OCI-LY1 (cell line): ENCODE data around the gene STXBP2.

ENCODE experiments used
- H2AFZ ChIP-seq: fragments of 200-600 bp; sonication (generic), shearing (Covaris generic); 2 replicates; pipeline ENCODE4 v1.6.0; 2014; ENCODE audit warnings: antibody characterized with exemption, mild to moderate bottlenecking, low read length
- H3F3A ChIP-seq: fragments of 200-600 bp; sonication (generic), shearing (Covaris generic); 2 replicates; pipeline ENCODE4 v1.6.0; 2014; ENCODE audit warnings: mild to moderate bottlenecking, antibody characterized with exemption, low read length, moderate library complexity; ENCODE audit not compliant: insufficient read depth
- H3K27ac ChIP-seq: fragments of 200-600 bp; sonication (generic); 2 replicates; pipeline ENCODE4 v1.5.1; 2014; ENCODE audit warnings: low read length, mixed run types, mild to moderate bottlenecking, low read depth; ENCODE audit not compliant: poor library complexity, severe bottlenecking
- H3K27me3 ChIP-seq: fragments of 200-600 bp; sonication (generic); 2 replicates; pipeline ENCODE4 v1.6.0; 2014; ENCODE audit warnings: antibody characterized with exemption, mild to moderate bottlenecking, low read length, moderate library complexity; ENCODE audit not compliant: insufficient read depth
- H3K36me3 ChIP-seq: fragments of 200-600 bp; sonication (generic); 2 replicates; pipeline ENCODE4 v1.6.1; 2014; ENCODE audit warnings: mild to moderate bottlenecking, antibody characterized with exemption, low read length, moderate library complexity, mixed read lengths; ENCODE audit not compliant: insufficient read depth
- H3K4me1 ChIP-seq: fragments of 200-600 bp; sonication (generic); 2 replicates; pipeline ENCODE4 v1.5.1; 2014; ENCODE audit warnings: mild to moderate bottlenecking, low read length, moderate library complexity; ENCODE audit not compliant: insufficient read depth, severe bottlenecking
- H3K4me2 ChIP-seq: fragments of 200-600 bp; sonication (generic), shearing (Covaris generic); 2 replicates; pipeline ENCODE4 v1.6.1; 2014; ENCODE audit warnings: low read length
- H3K4me3 ChIP-seq: fragments of 200-600 bp; sonication (generic); 2 replicates; pipeline ENCODE4 v1.5.1; 2014; ENCODE audit warnings: low read length, low read depth, mild to moderate bottlenecking, mixed read lengths; ENCODE audit not compliant: poor library complexity, severe bottlenecking
- H3K79me2 ChIP-seq: fragments of 200-600 bp; shearing (Covaris generic); 2 replicates; pipeline ENCODE4 v1.6.1; 2016; ENCODE audit warnings: mixed run types, low read length, mixed read lengths; ENCODE audit not compliant: insufficient read depth
- H3K9ac ChIP-seq: fragments of 200-600 bp; sonication (generic), shearing (Covaris generic); 2 replicates; pipeline ENCODE4 v1.6.1; 2014; ENCODE audit warnings: mild to moderate bottlenecking, low read length, mixed read lengths
- H3K9me2 ChIP-seq: fragments of 200-600 bp; sonication (generic), shearing (Covaris generic); 2 replicates; pipeline ENCODE4 v1.6.1; 2014; ENCODE audit warnings: low read depth, mild to moderate bottlenecking, low read length, mixed read lengths
- H3K9me3 ChIP-seq: fragments of 200-600 bp; shearing (Covaris generic); 2 replicates; pipeline ENCODE4 v1.6.1; 2014; ENCODE audit warnings: low read length, mixed read lengths
- H4K20me1 ChIP-seq: fragments of 200-600 bp; sonication (generic), shearing (Covaris generic); 2 replicates; pipeline ENCODE4 v1.6.0; 2016; ENCODE audit warnings: mild to moderate bottlenecking, low read length; ENCODE audit not compliant: insufficient read depth
- CTCF ChIP-seq: fragments of 200-600 bp; sonication (generic), shearing (Covaris generic); IDR thresholded peaks from 2 replicates; pipeline ENCODE4 v1.5.1; 2017; ENCODE audit warnings: mild to moderate bottlenecking, antibody characterized with exemption, low read length, moderate library complexity, mixed read lengths
- EZH2 ChIP-seq: fragments of 200-600 bp; sonication (generic), shearing (Covaris generic); IDR thresholded peaks from 2 replicates; pipeline ENCODE4 v1.8.0; 2017; ENCODE audit warnings: borderline replicate concordance, mixed run types, mild to moderate bottlenecking, antibody characterized with exemption, low read length, moderate library complexity, mixed read lengths

The STXBP2 gene

GRCh38 chr19:7606289-7606688, 30.6 kb upstream of the STXBP2 start:
- H3K4me1 ChIP-seq, result no peaks in the 10 kb centered on the region

GRCh38 chr19:7607212-7607873, 29.6 kb upstream of the STXBP2 start:
- no peaks in the 10 kb centered on the region for H3K36me3 ChIP-seq
- no peaks in the 10 kb centered on the region for H3K79me2 ChIP-seq
- no peaks in the 10 kb centered on the region for H3K9me3 ChIP-seq
- H3K4me3 ChIP-seq, result no peak overlapping the region
- H3K27ac ChIP-seq, result no peak overlapping the region
- H2AFZ ChIP-seq, result no peak overlapping the region
- no peak overlapping the region for H3K4me2 ChIP-seq
- H3F3A ChIP-seq, result no peaks in the 10 kb centered on the region
- H4K20me1 ChIP-seq, result no peaks in the 10 kb centered on the region
- H3K27me3 ChIP-seq, result no peaks in the 10 kb centered on the region
- TF ChIP-seq CTCF (no peak), EZH2 (no peak)
- no peak overlapping the region for H3K9ac ChIP-seq
- no peaks in the 10 kb centered on the region for H3K4me1 ChIP-seq
- no peaks in the 10 kb centered on the region for H3K9me2 ChIP-seq

More at GRCh38 chr19:7606289-7606688, 30.6 kb upstream of the STXBP2 start:
- Histone ChIP-seq H3K9me2 (no peaks in the 10 kb centered on the region), H3K9ac (no peak overlapping the region), H3K79me2 (no peaks in the 10 kb centered on the region), H2AFZ (no peak overlapping the region), H3K4me2 (no peak overlapping the region), H4K20me1 (no peaks in the 10 kb centered on the region), H3F3A (no peaks in the 10 kb centered on the region), H3K9me3 (no peaks in the 10 kb centered on the region), H3K27ac (no peak overlapping the region), H3K27me3 (no peaks in the 10 kb centered on the region), H3K4me3 (no peak overlapping the region), H3K36me3 (no peaks in the 10 kb centered on the region)
- TF ChIP-seq EZH2 (no peak), CTCF (no peak)

- Histone ChIP-seq H3K9me2 (no peaks in the 10 kb centered on the region), H2AFZ (no peak overlapping the region), H3K9me3 (no peaks in the 10 kb centered on the region), H4K20me1 (no peaks in the 10 kb centered on the region), H3K9ac (no peak overlapping the region), H3K4me1 (no peaks in the 10 kb centered on the region), H3K4me2 (no peak overlapping the region), H3F3A (no peaks in the 10 kb centered on the region), H3K27me3 (no peaks in the 10 kb centered on the region), H3K27ac (no peak overlapping the region), H3K79me2 (no peaks in the 10 kb centered on the region), H3K36me3 (no peaks in the 10 kb centered on the region), H3K4me3 (no peak overlapping the region)
- no peak for TF ChIP-seq CTCF
- TF ChIP-seq EZH2, result no peak
Measured at GRCh38 chr19:7607874-7608560, 28.9 kb upstream of the STXBP2 start.
